Stimulated activated memory B cell treated with anti-CD40 and anti-IgM and Interleukin-4, amounts not matched to agents 10 μg/mL and 1 μg/mL and 100 μg/mL, for 72 hours (primary cell): ENCODE results near the gene ZKSCAN2.

Experiments
- ATAC-seq: fragments of 150-1000 bp; cut with Tn5 transposase; 2 replicates; pipeline ENCODE4 v1.10.0; 2021
- H3K27ac Mint-ChIP-seq: one replicate; pipeline ENCODE4 v1.8.0; 2022; ENCODE audit warnings: mild to moderate bottlenecking, mixed read lengths
- H3K27me3 Mint-ChIP-seq: one replicate; pipeline ENCODE4 v1.8.0; 2022; ENCODE audit warnings: mixed read lengths
- H3K36me3 Mint-ChIP-seq: one replicate; pipeline ENCODE4 v1.8.0; 2022; ENCODE audit warnings: mixed read lengths
- H3K4me1 Mint-ChIP-seq: one replicate; pipeline ENCODE4 v1.8.0; 2022; ENCODE audit warnings: mixed read lengths
- H3K4me3 Mint-ChIP-seq: one replicate; pipeline ENCODE4 v1.8.0; 2022; ENCODE audit warnings: mild to moderate bottlenecking, moderate library complexity, mixed read lengths
- H3K9me3 Mint-ChIP-seq: one replicate; pipeline ENCODE4 v1.8.0; 2022; ENCODE audit warnings: mixed read lengths

ZKSCAN2 gene

GRCh38 chr16:25198021-25198420, 59.6 kb downstream of the ZKSCAN2 start:
- Mint-ChIP-seq H3K4me1 (no peaks in the 10 kb centered on the region), H3K4me3 (no peak overlapping the region), H3K9me3 (peaks cover 3% of the 10 kb centered on the region), H3K27me3 (no peaks in the 10 kb centered on the region), H3K36me3 (no peaks in the 10 kb centered on the region), H3K27ac (no peak overlapping the region)
- no peak for ATAC-seq

DNA sequence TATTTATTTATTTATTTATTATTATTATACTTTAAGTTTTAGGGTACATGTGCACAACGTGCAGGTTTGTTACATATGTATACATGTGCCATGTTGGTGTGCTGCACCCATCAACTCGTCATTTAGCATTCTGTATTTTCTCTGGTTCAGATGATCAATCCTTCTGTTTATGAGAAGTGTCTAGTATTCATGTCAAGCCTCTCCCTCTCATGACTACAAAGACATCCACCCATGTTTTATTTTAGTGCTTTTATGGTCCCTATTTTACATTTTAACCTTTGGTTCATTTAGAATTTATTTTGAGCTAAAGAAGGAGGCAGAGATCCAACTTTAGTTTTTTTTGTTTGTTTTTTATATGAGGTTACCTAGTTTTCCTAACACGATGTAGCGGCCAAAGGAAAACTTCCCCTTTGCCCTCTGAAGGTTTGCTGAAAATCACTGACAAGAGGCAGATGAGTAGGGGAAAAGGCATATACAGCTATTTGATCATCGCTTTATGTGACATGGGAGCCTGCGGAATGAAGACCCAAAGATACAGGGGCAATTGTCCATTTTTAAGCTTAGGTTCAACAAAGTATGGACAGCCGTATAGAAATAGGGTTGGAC, 63.3 kb downstream of the ZKSCAN2 start:
- no peaks in the 10 kb centered on the region for H3K9me3 Mint-ChIP-seq
- H3K4me3 Mint-ChIP-seq: no peak overlapping the region
- no peaks in the 10 kb centered on the region for H3K36me3 Mint-ChIP-seq
- no peak overlapping the region for H3K27ac Mint-ChIP-seq
- H3K27me3 Mint-ChIP-seq: no peaks in the 10 kb centered on the region
- no peak for ATAC-seq
- no peaks in the 10 kb centered on the region for H3K4me1 Mint-ChIP-seq

- Mint-ChIP-seq H3K4me1 (no peaks in the 10 kb centered on the region), H3K27me3 (no peaks in the 10 kb centered on the region), H3K27ac (no peak overlapping the region), H3K36me3 (no peaks in the 10 kb centered on the region), H3K4me3 (no peak overlapping the region), H3K9me3 (no peaks in the 10 kb centered on the region)
- no peak for ATAC-seq
These were observed 65.5 kb downstream of the ZKSCAN2 start for GRCh38 chr16:25192096-25192495.

DNA sequence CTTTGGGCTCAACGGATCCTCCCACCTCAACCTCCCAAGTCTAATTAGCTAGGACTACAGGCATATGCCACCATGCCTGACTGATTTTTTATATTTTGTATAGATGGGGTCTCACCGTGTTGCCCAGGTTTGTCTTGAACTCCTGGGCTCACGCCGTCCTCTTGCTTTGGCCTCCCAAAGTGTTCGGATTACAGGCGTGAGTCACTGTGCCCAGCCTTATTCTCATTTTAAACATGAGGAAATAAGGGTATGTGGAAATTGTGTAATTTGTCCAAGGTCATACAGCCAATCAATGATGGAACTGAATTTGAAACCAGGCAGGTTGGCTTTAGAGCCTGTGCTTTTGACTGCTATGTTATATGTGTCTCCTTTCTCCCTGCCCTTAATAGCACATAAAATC, 68.3 kb downstream of the ZKSCAN2 start:
- no peak for ATAC-seq
- no peaks in the 10 kb centered on the region for H3K27me3 Mint-ChIP-seq
- no peaks in the 10 kb centered on the region for H3K4me1 Mint-ChIP-seq
- no peaks in the 10 kb centered on the region for H3K36me3 Mint-ChIP-seq
- H3K9me3 Mint-ChIP-seq: no peaks in the 10 kb centered on the region
- H3K4me3 Mint-ChIP-seq: no peak overlapping the region
- no peak overlapping the region for H3K27ac Mint-ChIP-seq

- H3K27me3 Mint-ChIP-seq: no peaks in the 10 kb centered on the region
- no peaks in the 10 kb centered on the region for H3K36me3 Mint-ChIP-seq
- ATAC-seq: no peak
- H3K4me3 Mint-ChIP-seq: no peak overlapping the region
- no peaks in the 10 kb centered on the region for H3K4me1 Mint-ChIP-seq
- H3K9me3 Mint-ChIP-seq: no peaks in the 10 kb centered on the region
- no peak overlapping the region for H3K27ac Mint-ChIP-seq
These were observed 70.2 kb downstream of the ZKSCAN2 start for GRCh38 chr16:25187491-25187795.
